HepG2 (cell line): ENCODE measurements around the gene PDE6H. TPM values are rescaled to one million over a fixed set of nuclear protein-coding genes. Genes with fewer than 3 reads are reported as not detected.

Experiments used
- ATAC-seq: fragments of 200-7000 bp; cut with Tn5 transposase; 3 replicates; pipeline ENCODE4 v1.9.1; 2020; ENCODE audit warnings: mild to moderate bottlenecking, moderate library complexity
- BruUV-seq: library from RNA; stranded (reverse); fragments of 400-500 nt; replicated peaks from 2 replicates; lab custom pipeline; 2021; lab: Mats Ljungman, UMichigan
- CTCF ChIA-PET: fragments of 300-600 bp; formaldehyde crosslinking; extraction: SDS; loops from one replicate; lab custom pipeline; 2021; ENCODE audit warnings: low total read pairs, inconsistent platforms, low intra/inter-chr PET ratio; lab: Yijun Ruan, JAX
- POLR2A ChIA-PET: fragments of 350-600 bp; sonication (Branson Sonifier 250); formaldehyde crosslinking; loops from one replicate; lab custom pipeline; 2020; ENCODE audit warnings: antibody characterized with exemption, inconsistent platforms; lab: Yijun Ruan, JAX
- DNase-seq: peaks from one replicate; pipeline ENCODE4 v3.0.0-alpha.2; 2015; ENCODE audit warnings: low spot score
- FAIRE-seq: peaks from 3 replicates; lab custom pipeline; 2011; peaks lifted over from hg19 to GRCh38; lab: Jason Lieb, UNC
- H2AFZ ChIP-seq: one replicate; pipeline ENCODE4 v1.6.1; 2011; ENCODE audit warnings: low read length, inconsistent platforms
- H3K27ac ChIP-seq: fragments of 300-600 bp; 3 replicates; pipeline ENCODE4 v1.8.0; 2011; ENCODE audit warnings: mixed run types, mild to moderate bottlenecking, mixed read lengths, low read length, inconsistent platforms; ENCODE audit not compliant: insufficient read depth; ENCODE audit errors: extremely low read length
- H3K27me3 ChIP-seq, 2 experiments: fragments of 200-600 bp in 1 of 2; 2 replicates in 1 of 2; 3 replicates in 1 of 2; pipeline versions ENCODE4 v1.6.0 to v1.8.0; 2011; ENCODE audit warnings: low read length in 2 of 2, mild to moderate bottlenecking in 2 of 2, moderate library complexity in 2 of 2, inconsistent platforms in 1 of 2; ENCODE audit not compliant: insufficient read depth in 2 of 2, control insufficient read depth in 1 of 2
- H3K36me3 ChIP-seq, 2 experiments: fragments of 200-600 bp in 1 of 2; replicated peaks in 1 of 2; 2 replicates in 1 of 2; 3 replicates in 1 of 2; pipeline versions ENCODE4 v1.5.1 to v1.8.0; 2011; ENCODE audit warnings: low read length in 2 of 2, inconsistent platforms in 1 of 2; ENCODE audit not compliant: insufficient read depth in 2 of 2, control insufficient read depth in 1 of 2
- H3K4me1 ChIP-seq: 2 replicates; pipeline ENCODE4 v1.5.1; 2012; ENCODE audit warnings: low read length, inconsistent platforms; ENCODE audit not compliant: insufficient read depth
- H3K4me2 ChIP-seq: 2 replicates; pipeline ENCODE4 v1.6.0; 2011; ENCODE audit warnings: low read depth, low read length, inconsistent platforms
- H3K4me3 ChIP-seq, 3 experiments: fragments of 200-600 bp in 1 of 3; sonication (generic), shearing (Covaris generic) in 1 of 3; replicated peaks in 1 of 3; 2 replicates each; pipeline ENCODE4 v1.5.1; 2011 to 2016; ENCODE audit warnings: low read length in 3 of 3, inconsistent platforms in 2 of 3, low read depth in 2 of 3, mild to moderate bottlenecking in 2 of 3, control low read depth in 1 of 3, mixed read lengths in 1 of 3; ENCODE audit not compliant: insufficient read depth in 1 of 3
- H3K79me2 ChIP-seq: one replicate; pipeline ENCODE4 v1.6.1; 2011; ENCODE audit warnings: low read length, inconsistent platforms; ENCODE audit not compliant: insufficient read depth
- H3K9ac ChIP-seq: 2 replicates; pipeline ENCODE4 v1.6.0; 2011; ENCODE audit warnings: mild to moderate bottlenecking, low read depth, low read length, inconsistent platforms; ENCODE audit not compliant: insufficient read depth
- H3K9me3 ChIP-seq: 2 replicates; pipeline ENCODE4 v1.5.1; 2012; ENCODE audit warnings: mild to moderate bottlenecking, low read length
- H4K20me1 ChIP-seq: 2 replicates; pipeline ENCODE4 v1.6.0; 2011; ENCODE audit warnings: inconsistent platforms, mild to moderate bottlenecking, low read length, moderate library complexity; ENCODE audit not compliant: insufficient read depth
- AGO2 ChIP-seq: fragments of 200-400 bp; formaldehyde crosslinking; optimal IDR thresholded peaks from 2 replicates; pipeline ENCODE3; 2017; ENCODE audit warnings: mild to moderate bottlenecking, low read depth, low read length, moderate library complexity
- AHR ChIP-seq: IDR thresholded peaks from 2 replicates; pipeline ENCODE4 v1.6.1; 2018; ENCODE audit warnings: missing genetic modification reagents, missing compliant biosample characterization
- GABPA ChIP-seq, 2 experiments: IDR thresholded peaks; 2 replicates each; pipeline ENCODE4 v1.6.1; 2011 to 2016; ENCODE audit warnings: low read depth in 2 of 2, low read length in 1 of 2, missing biosample characterization in 1 of 2, missing genetic modification characterization in 1 of 2
- KMT2B ChIP-seq: IDR thresholded peaks from 2 replicates; pipeline ENCODE4 v1.6.1; 2016; ENCODE audit warnings: missing genetic modification reagents, missing compliant biosample characterization
- MTF2 ChIP-seq: sonication (generic); formaldehyde crosslinking; IDR thresholded peaks from 2 replicates; pipeline ENCODE4 v1.5.0; 2020; ENCODE audit warnings: missing genetic modification reagents, borderline replicate concordance
- NR2F1 ChIP-seq, 2 experiments: fragments of 450-650 bp in 1 of 2; formaldehyde crosslinking in 1 of 2; IDR thresholded peaks; 2 replicates each; pipeline versions ENCODE4 v1.5.0 to v1.6.1; 2016 to 2020; ENCODE audit warnings: mild to moderate bottlenecking in 1 of 2, missing compliant biosample characterization in 1 of 2, missing genetic modification reagents in 1 of 2, moderate library complexity in 1 of 2
- PCBP1 ChIP-seq: fragments of 200-400 bp; formaldehyde crosslinking; IDR thresholded peaks from 2 replicates; pipeline ENCODE4 v1.6.1; 2017; ENCODE audit warnings: mild to moderate bottlenecking, low read depth, low read length, borderline replicate concordance
- SOX13 ChIP-seq, 3 experiments: fragments of 450-650 bp in 1 of 3; sonication (generic) in 1 of 3; formaldehyde crosslinking in 1 of 3; IDR thresholded peaks in 2 of 3; conservative IDR thresholded peaks in 1 of 3; 2 replicates each; pipeline versions ENCODE4 v1.5.0 to v1.6.1; 2016 to 2020; ENCODE audit warnings: antibody characterized with exemption in 1 of 3, mild to moderate bottlenecking in 1 of 3, missing compliant biosample characterization in 1 of 3, missing genetic modification reagents in 1 of 3, moderate library complexity in 1 of 3
- U2AF1 ChIP-seq: fragments of 200-400 bp; formaldehyde crosslinking; optimal IDR thresholded peaks from 2 replicates; pipeline ENCODE3; 2017; ENCODE audit warnings: mild to moderate bottlenecking, low read depth, low read length
- ZNF101 ChIP-seq: sonication (generic); formaldehyde crosslinking; IDR thresholded peaks from 2 replicates; pipeline ENCODE4 v1.4.0; 2020; ENCODE audit warnings: mild to moderate bottlenecking, low read depth, missing genetic modification reagents, borderline replicate concordance
- ZNF30 ChIP-seq: sonication (generic); formaldehyde crosslinking; IDR thresholded peaks from 2 replicates; pipeline ENCODE4 v1.5.0; 2020; ENCODE audit warnings: mild to moderate bottlenecking, missing genetic modification reagents
- ZNF556 ChIP-seq: sonication (generic); formaldehyde crosslinking; IDR thresholded peaks from 2 replicates; pipeline ENCODE4 v1.4.0; 2020; ENCODE audit warnings: mild to moderate bottlenecking, missing genetic modification reagents, borderline replicate concordance
- WGBS: methylation state at CpG from one replicate; pipeline ENCODE4 v1.1.6; 2017; ENCODE audit warnings: low lambda C conversion rate; 5-methylcytosine and 5-hydroxymethylcytosine counted together
- in situ Hi-C: cut with HindIII; loops from 2 replicates; pipeline ENCODE4 v1.10.0; 2017; ENCODE audit warnings: low pct_unique_long_range_greater_than_20kb; ENCODE audit not compliant: extremely low pct_ligation_motif_present
- intact Hi-C: fragments of 100-400 bp; cut with micrococcal nuclease; formaldehyde crosslinking; loops from one replicate; pipeline ENCODE4 v1.10.0; 2022; ENCODE audit not compliant: unreplicated experiment
- polyA plus RNA-seq, 8 experiments: library from polyadenylated mRNA; depleted of rRNA in 3 of 8; stranded (reverse) in 7 of 8; unstranded in 1 of 8; fragments of >200 nt; fragmentation: Illumina TruSeq in 4 of 8; extraction: Trizol in 4 of 8; gene quantifications; 2 replicates each; pipeline versions ENCODE4 v1.2.1 to v1.2.3, GENCODE V29; 2011 to 2016; ENCODE audit warnings: low read depth in 4 of 8, missing spikeins in 1 of 8, mixed read lengths in 1 of 8; ENCODE audit not compliant: insufficient read depth in 1 of 8
- total RNA-seq, 5 experiments: library from RNA; depleted of rRNA; stranded (reverse); fragments of >200 nt; fragmentation: Illumina TruSeq; extraction: Trizol; gene quantifications; 2 replicates each; pipeline ENCODE4 v1.2.3, GENCODE V29; 2016; ENCODE audit warnings: low read depth in 1 of 5
- TF ChIP-seq, protein P1 (sequence below): sonication (generic); formaldehyde crosslinking; IDR thresholded peaks from 2 replicates; pipeline ENCODE4 v1.5.0; 2020; ENCODE audit warnings: missing genetic modification reagents
- TF ChIP-seq, protein P2 (sequence below): sonication (generic); formaldehyde crosslinking; IDR thresholded peaks from 2 replicates; pipeline ENCODE4 v1.5.0; 2020; ENCODE audit warnings: missing genetic modification reagents, mild to moderate bottlenecking, borderline replicate concordance

PDE6H gene
- total and polyA plus RNA-seq, 2 of the 13 experiments (the other 11 are each of a cell fraction or from before 2014, with no cell fraction given), result not detected

DNA sequence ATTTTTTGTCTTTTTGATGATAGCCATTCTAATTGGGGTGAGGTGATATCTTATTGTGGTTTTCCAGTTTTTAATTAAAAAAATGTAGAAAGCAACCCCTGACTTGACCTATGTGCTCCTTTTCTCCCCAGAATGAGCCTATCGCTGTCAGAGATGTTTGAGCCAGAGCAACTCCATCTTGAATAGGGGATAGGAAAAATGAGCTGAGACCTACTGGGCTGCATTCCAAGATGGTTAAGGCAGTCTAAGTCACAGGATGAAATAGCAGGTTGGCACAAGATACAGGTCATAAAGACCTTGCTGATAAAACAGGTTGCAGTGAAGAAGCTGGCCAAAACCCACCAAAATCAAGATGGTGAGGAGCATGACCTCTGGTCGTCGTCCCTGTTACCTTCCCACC, 48.3 kb upstream of the PDE6H start:
- H2AFZ ChIP-seq, result no peak overlapping the region
- H3K4me1 ChIP-seq, result no peaks in the 10 kb centered on the region
- in situ Hi-C loops (no loop called here), intact Hi-C loops (no loop called here)
- no peak overlapping the region for H3K9ac ChIP-seq
- TF ChIP-seq NR2F1 (CRISPR knock-in tag; IDR thresholded peaks at IDR 0.05) (no peak), PCBP1 (no peak), AHR (CRISPR knock-in tag) (no peak)
- POLR2A ChIA-PET, result no interaction called here
- CTCF ChIA-PET, result no interaction called here
- H3K9me3 ChIP-seq, result no peaks in the 10 kb centered on the region
- no peak overlapping the region for H3K27ac ChIP-seq
- no peak for FAIRE-seq
- WGBS, result 59% methylated on average over 3 of the region's 3 CpGs
- no peak for ATAC-seq
- no peaks in the 10 kb centered on the region for H3K36me3 ChIP-seq
- no peak for DNase-seq
- no peaks in the 10 kb centered on the region for H4K20me1 ChIP-seq
- H3K79me2 ChIP-seq, result no peaks in the 10 kb centered on the region
- H3K27me3 ChIP-seq, result no peaks in the 10 kb centered on the region
- H3K4me2 ChIP-seq, result no peak overlapping the region
- no TSS peak for BruUV-seq
- H3K4me3 ChIP-seq, result no peak overlapping the region

DNA sequence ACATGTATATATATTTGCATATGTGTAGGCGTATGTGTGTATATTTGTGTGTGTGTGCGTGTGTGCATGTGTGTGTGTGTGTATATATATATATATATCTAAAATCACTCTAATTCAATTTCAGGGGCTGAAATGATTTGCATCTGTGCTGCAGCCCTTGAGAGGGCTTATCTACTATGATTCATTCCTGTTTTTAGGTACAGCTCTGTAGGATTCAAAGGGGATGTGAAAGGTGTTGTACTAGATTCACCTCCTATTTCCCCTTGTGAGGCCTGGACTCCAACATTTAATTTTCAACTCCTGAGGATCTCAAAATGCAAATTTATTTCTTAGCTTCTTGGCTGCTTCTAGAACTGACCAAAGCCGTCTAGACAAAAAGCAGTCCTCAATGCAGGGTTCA, 45.6 kb upstream of the PDE6H start:
- ChIA-PET CTCF (no interaction called here), POLR2A (no interaction called here)
- TF ChIP-seq ZNF556 (CRISPR knock-in tag) (no peak), AGO2 (no peak), MTF2 (CRISPR knock-in tag) (no peak), ZNF101 (CRISPR knock-in tag) (no peak), KMT2B (no peak), U2AF1 (no peak), SOX13 (IDR thresholded peaks at IDR 0.05) (no peak), SOX13 (CRISPR knock-in tag; conservative IDR thresholded peaks at IDR 0.05 in 1 of 2, IDR thresholded peaks at IDR 0.05 in 1 of 2) (no peak), ZNF30 (CRISPR knock-in tag) (no peak), GABPA (IDR thresholded peaks at IDR 0.05; ENCODE audit: low read depth, low read length) (no peak), GABPA (CRISPR knock-in tag; IDR thresholded peaks at IDR 0.05; ENCODE audit: low read depth) (no peak)
- TF ChIP-seq, protein P1, sequence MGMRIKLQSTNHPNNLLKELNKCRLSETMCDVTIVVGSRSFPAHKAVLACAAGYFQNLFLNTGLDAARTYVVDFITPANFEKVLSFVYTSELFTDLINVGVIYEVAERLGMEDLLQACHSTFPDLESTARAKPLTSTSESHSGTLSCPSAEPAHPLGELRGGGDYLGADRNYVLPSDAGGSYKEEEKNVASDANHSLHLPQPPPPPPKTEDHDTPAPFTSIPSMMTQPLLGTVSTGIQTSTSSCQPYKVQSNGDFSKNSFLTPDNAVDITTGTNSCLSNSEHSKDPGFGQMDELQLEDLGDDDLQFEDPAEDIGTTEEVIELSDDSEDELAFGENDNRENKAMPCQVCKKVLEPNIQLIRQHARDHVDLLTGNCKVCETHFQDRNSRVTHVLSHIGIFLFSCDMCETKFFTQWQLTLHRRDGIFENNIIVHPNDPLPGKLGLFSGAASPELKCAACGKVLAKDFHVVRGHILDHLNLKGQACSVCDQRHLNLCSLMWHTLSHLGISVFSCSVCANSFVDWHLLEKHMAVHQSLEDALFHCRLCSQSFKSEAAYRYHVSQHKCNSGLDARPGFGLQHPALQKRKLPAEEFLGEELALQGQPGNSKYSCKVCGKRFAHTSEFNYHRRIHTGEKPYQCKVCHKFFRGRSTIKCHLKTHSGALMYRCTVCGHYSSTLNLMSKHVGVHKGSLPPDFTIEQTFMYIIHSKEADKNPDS (CRISPR knock-in tag), result no peak
- TF ChIP-seq, protein P2, sequence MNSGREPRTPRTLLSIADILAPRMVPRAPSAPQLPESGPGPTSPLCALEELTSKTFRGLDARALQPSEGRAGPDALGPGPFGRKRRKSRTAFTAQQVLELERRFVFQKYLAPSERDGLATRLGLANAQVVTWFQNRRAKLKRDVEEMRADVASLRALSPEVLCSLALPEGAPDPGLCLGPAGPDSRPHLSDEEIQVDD, result no peak

More for the DNA sequence above, 45.6 kb upstream of the PDE6H start:
- BruUV-seq, result no TSS peak
- no peak for ATAC-seq
- no peak overlapping the region for H3K4me3 ChIP-seq
- no peak for FAIRE-seq
- intact Hi-C loops, result no loop called here
- no peaks in the 10 kb centered on the region for H3K9me3 ChIP-seq
- no peak overlapping the region for H3K4me2 ChIP-seq
- WGBS, result 62% methylated on average over 3 of the region's 3 CpGs
- H3K27me3 ChIP-seq, result no peaks in the 10 kb centered on the region
- no peaks in the 10 kb centered on the region for H4K20me1 ChIP-seq
- no peak overlapping the region for H3K27ac ChIP-seq
- H3K79me2 ChIP-seq, result no peaks in the 10 kb centered on the region
- no peaks in the 10 kb centered on the region for H3K4me1 ChIP-seq
- no peaks in the 10 kb centered on the region for H3K36me3 ChIP-seq
- H2AFZ ChIP-seq, result no peak overlapping the region
- H3K9ac ChIP-seq, result no peak overlapping the region
- DNase-seq, result no peak
- in situ Hi-C loops, result no loop called here
